T follicular helper cell (primary cell): Measurements from ENCODE around the gene TMEM247.

Experiments
- DNase-seq: peaks from one replicate; pipeline ENCODE4 v3.0.0-alpha.2; 2020; ENCODE audit warnings: low read depth

The TMEM247 gene

DNA sequence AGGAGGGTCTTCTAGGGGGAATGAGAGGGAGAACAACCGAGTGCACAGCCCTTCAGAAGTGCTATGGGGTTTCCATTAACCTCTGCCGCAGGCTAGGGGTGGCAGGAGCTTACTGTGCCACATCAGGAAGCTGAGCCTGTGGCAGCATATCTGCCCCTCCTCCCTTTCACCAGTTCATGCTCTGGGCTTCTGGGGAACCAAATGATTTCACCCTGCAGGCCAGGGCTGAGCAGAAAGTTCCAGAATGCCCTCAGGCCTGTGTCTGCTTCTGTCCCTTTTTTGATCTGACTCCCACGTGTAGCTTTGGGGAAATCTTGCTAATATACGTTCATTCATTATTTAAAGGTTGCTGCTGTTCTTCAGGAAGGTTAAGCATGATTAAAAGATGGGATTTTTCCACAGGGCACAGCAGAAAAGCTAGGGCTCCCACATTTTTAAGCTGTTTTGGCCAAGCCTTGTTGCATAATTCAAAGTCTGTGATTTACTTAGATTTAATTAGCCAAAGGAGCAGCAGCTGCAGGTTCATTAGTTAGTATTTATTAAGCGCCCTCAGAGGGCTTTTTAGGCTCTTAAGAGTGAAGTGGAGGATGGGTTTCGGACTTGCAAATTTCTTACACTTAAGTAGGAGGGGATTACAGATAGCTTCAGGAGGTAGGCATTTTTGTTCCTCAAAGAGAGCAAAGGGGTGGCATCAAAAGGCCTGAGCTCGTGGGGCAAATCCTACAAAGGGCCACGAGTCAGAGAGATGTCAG lies 10.2 kb downstream of the TMEM247 start:
- DNase-seq = no peak

DNA sequence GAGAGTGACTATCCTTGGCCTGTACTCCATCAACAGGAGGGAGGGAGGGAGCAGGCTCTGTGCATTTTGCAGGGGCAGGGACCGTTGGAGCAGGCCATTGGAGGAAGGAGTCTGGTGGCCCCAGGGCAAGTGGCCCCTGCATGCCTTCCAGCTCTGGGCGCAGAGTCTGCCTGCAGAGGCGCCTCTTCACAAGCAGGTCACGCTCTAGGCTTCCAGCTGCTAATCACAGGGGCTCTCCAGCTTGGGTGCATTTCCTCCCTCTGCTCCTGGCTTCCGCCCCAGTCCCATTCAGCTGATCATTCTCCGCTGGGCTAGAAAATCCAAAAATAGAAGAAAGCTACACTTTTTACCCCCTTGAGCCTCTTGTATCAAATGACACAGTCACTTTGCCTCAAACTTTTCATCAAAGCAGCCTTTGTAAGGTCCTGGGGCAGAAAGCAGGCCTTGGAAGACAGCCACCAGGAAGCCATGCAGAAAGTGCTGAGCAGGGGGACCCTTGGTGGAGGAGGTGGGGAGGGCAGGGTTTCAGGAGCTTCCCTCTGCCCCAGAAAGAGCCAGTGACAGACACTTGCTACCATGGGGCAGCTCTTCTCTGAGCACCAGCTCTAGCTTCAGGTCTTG lies 11.3 kb downstream of the TMEM247 start:
- DNase-seq = no peak

- no peak for DNase-seq
Observed at GRCh38 chr2:46492301-46492700, 12.9 kb downstream of the TMEM247 start.

- DNase-seq = no peak
Observed at GRCh38 chr2:46493241-46493970, 14.0 kb downstream of the TMEM247 start.

- DNase-seq = no peak
Observed at GRCh38 chr2:46493971-46494250, 14.5 kb downstream of the TMEM247 start.

GRCh38 chr2:46494596-46494995 lies 15.2 kb downstream of the TMEM247 start:
- DNase-seq = no peak

GRCh38 chr2:46495231-46496030 lies 16.1 kb downstream of the TMEM247 start:
- no peak for DNase-seq

DNA sequence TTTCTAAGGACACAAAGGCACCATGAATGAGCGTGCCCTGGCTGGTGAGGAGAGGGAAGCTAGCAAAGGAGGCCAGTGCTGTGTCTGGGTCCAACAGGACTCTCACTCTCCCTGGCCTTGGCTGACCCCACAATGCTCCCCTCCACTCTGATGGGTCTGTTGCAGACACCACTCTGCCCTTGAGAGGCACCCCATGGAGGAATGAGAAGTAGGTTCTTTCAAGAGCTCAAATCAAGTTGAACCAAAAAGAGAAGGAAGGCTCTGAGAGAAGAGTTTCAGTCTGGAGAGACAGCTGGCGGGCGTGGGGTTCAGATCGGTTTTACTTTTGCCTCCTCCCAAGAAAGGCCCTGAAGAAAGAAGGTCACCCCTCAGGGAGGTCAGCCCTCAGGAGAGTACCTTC lies 18.4 kb downstream of the TMEM247 start:
- DNase-seq = no peak

GRCh38 chr2:46498681-46499080 lies 19.3 kb downstream of the TMEM247 start:
- no peak for DNase-seq

- no peak for DNase-seq
Observed at GRCh38 chr2:46499392-46499785, 20.0 kb downstream of the TMEM247 start.

- no peak for DNase-seq
Observed at GRCh38 chr2:46500801-46501200, 21.4 kb downstream of the TMEM247 start.

DNA sequence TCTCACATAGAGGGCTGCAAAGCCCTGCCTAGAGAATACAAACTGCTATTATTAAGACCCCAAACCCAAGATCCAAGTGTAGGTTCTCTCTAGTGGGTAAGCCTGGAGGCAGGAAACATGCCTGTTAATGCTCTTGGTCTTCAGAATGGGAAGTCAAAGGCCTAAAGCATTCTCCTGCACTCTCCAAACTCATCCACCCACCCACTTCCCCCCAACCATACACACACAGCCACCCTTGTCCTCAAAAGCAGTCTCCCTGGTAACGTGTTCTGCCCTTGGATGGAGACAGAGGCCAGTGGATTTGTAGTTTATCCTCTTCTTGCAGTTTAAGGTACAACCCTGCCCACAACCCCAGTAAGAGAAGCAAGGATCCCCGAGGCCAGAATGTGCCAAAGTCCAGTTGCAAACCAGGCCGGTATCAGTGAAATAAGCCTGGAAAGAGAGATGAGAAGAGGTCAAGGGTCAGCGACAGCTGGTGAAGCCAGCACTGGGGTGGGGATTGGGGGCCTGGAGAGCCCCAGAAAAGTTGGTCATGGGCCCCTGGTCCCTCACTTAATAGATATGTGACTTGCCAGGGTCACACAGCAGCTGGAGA lies 23.0 kb downstream of the TMEM247 start:
- DNase-seq = no peak

- DNase-seq = no peak
Observed at GRCh38 chr2:46503686-46504085, 24.3 kb downstream of the TMEM247 start.

DNA sequence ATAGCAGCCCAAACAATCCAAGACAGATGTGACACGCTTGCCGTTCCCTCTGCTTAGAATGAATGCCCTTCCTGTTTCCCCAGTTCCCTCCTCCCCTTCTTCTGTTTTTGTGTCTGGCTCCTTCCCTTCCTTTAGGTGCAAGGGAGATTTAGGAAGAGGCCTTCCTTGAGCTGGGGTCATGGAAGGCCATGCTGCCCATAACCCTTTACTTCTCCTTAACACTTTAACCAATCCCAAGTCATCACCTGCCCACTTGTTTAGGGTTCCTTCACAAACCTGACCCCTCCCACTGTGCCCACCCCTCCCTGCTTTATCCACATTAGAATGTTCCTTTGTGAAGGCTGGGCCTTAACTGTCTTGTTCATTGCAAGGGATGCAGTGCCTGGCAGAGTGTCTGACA lies 24.9 kb downstream of the TMEM247 start:
- no peak for DNase-seq

DNA sequence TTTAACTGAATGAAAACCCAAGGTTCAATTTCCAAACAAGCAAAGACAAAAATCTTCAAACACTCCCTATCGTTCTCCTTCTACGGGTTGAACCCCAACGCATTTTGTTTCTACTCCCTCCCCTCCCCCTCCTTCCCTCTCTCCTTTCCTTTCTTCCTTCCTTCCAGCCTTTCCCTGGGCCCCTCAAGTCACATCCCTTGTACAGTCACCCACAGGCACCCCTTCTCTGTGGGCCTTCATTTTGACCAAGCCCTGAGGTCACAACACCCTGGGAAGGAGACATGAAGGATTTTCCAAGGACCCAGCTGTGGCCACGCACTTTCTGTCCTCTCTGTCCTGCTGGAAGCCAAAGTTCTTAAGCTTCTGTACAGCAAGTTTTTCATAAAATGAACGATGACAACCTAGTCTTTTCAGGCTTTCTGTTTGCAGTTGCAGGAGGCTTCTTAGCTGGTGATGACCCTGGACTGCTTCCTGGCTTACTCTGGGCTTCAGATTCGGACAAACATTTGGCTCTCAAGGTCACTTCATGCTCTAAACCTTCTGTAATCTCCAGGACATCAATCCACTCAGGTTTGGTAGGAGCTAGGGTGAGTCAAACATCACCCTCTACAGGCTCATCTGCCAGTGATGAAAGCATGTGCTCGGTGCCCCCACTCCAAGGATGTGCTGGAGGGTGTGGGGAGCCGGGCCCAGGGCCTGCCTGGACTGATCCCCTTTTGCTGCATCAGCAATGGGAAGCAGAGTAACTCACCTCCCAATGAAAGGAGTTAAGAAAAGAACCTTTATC lies 25.5 kb downstream of the TMEM247 start:
- no peak for DNase-seq

GRCh38 chr2:46505472-46505783 lies 26.1 kb downstream of the TMEM247 start:
- DNase-seq = no peak

- no peak for DNase-seq
Observed at GRCh38 chr2:46506131-46506706, 26.9 kb downstream of the TMEM247 start.

- DNase-seq = no peak
Observed at GRCh38 chr2:46508312-46508711, 28.9 kb downstream of the TMEM247 start.

- no peak for DNase-seq
Observed at GRCh38 chr2:46508759-46509158, 29.4 kb downstream of the TMEM247 start.

GRCh38 chr2:46509804-46510203 lies 30.4 kb downstream of the TMEM247 start:
- no peak for DNase-seq

GRCh38 chr2:46510598-46511177 lies 31.3 kb downstream of the TMEM247 start:
- no peak for DNase-seq
